HG03097 (cell line): Measurements from ENCODE around the gene FAM131B.
"Not testable (repeated sequence)": the region's sequence is repeated elsewhere in the genome, so short reads cannot be mapped to it uniquely, and the experiment has no call there.

Experiments
- ATAC-seq: cut with Tn5 transposase; IDR thresholded peaks from one replicate; pipeline ENCODE4 v1.9.1; 2021; ENCODE audit not compliant: unreplicated experiment, low FRiP score

FAM131B gene

GRCh38 chr7:143362131-143363015 is at the start of gene FAM131B:
FAM131B (minus strand) TSS chr7:143362713; CDS start chr7:143362603, 110 bp downstream.
- no peak for ATAC-seq

- no peak for ATAC-seq
These were observed 49.6 kb upstream of the FAM131B start for GRCh38 chr7:143411976-143412708.

- no peak for ATAC-seq
These were observed 48.0 kb upstream of the FAM131B start for GRCh38 chr7:143410521-143411004.

GRCh38 chr7:143408686-143409561 is 46.4 kb upstream of the FAM131B start, which contains the start of gene EPHA1:
EPHA1 (minus strand) TSS chr7:143408856; CDS start chr7:143408805, 51 bp downstream.
- ATAC-seq, result no peak

- ATAC-seq, result no peak
These were observed 45.8 kb upstream of the FAM131B start for GRCh38 chr7:143408252-143408685.

GRCh38 chr7:143407287-143408251 is 45.1 kb upstream of the FAM131B start:
- ATAC-seq, result no peak

- ATAC-seq, result no peak
These were observed 43.5 kb upstream of the FAM131B start for GRCh38 chr7:143406002-143406357.

- ATAC-seq, result no peak
These were observed 42.9 kb upstream of the FAM131B start for GRCh38 chr7:143405173-143406001.

GRCh38 chr7:143402233-143402632 is 39.7 kb upstream of the FAM131B start:
- ATAC-seq, result not testable (repeated sequence)

GRCh38 chr7:143401265-143401664 is 38.8 kb upstream of the FAM131B start:
- no peak for ATAC-seq

- ATAC-seq, result no peak
These were observed 37.1 kb upstream of the FAM131B start for GRCh38 chr7:143399642-143400041.

- no peak for ATAC-seq
These were observed 36.6 kb upstream of the FAM131B start for GRCh38 chr7:143399151-143399550.

GRCh38 chr7:143398616-143399015 is 36.1 kb upstream of the FAM131B start:
- ATAC-seq, result no peak

- ATAC-seq, result no peak
These were observed 35.4 kb upstream of the FAM131B start for GRCh38 chr7:143397710-143398530.

GRCh38 chr7:143396625-143397556 is 34.4 kb upstream of the FAM131B start:
- no peak for ATAC-seq

- ATAC-seq, result no peak
These were observed 33.7 kb upstream of the FAM131B start for GRCh38 chr7:143396182-143396581.
